ENCODE data around the gene DCAF5.

DNA sequence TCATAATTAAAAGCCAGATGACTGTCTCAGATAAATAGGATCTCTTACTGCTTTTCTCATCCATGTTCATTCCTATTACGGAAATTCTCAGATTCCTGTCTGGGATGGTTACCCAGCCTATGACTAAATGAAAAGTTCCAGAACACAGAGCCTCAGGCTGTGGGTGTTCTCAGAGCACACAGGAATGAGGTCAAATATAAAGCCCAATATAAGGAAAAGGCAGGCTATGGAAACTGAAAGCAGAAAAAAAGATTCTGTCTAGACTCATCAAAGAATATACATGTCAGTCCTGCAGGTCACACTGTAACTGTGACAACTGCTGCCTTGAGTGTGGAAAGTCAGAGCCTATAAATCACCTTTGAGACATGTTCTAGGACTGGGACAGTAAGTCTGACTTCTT lies 64.3 kb downstream of the DCAF5 start:
- TF ChIP-seq CTCF (conservative IDR thresholded peaks at IDR 0.05 in 1 of 2, IDR thresholded peaks at IDR 0.05 in 1 of 2; ENCODE audit: extremely low read depth in 1 of 2, insufficient read depth in 1 of 2, low read depth in 1 of 2, low read length in 2 of 2) (no peak), EZH2 (IDR thresholded peaks at IDR 0.05; ENCODE audit: borderline replicate concordance, low read length) (no peak)
